Stimulated activated CD8-positive, alpha-beta memory T cell treated with anti-CD3 and anti-CD28 coated beads, Interleukin-12 subunit alpha, Interleukin-12 subunit beta, amount 100 ng/mL, for 24 hours (primary cell): ENCODE measurements around the gene RASSF5.

Experiments used
- DNase-seq: peaks from one replicate; pipeline ENCODE4 v3.0.0-alpha.2; 2020; ENCODE audit errors: extremely low read depth

The RASSF5 gene

DNA sequence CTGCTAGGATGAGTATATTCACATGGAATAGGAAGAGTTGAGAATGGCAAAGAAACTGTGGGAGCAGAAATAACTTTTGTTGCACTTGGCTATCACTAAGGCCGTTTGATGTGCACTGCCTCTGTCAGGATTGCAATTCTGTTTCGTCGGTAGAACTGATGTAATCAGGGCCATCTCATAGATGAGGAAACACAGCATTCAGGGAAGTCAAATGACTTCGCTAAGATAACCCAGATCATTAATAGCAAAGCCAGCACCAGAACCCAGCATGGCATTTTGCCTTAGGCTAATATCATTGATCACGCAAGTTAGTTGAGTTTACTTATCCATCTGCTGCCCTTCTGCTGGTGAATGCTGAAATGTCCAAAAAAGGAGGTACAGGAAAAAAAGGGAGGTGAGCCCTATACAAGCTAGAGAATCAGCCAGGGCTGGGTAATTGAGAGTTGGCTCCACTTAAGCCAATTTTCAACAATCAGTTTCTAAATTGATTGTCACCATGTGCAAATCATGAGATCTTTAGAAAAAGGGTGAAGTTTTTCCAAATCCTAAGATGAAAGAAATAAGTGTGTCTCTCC lies 7.6 kb downstream of the RASSF5 start:
- no peak for DNase-seq

DNA sequence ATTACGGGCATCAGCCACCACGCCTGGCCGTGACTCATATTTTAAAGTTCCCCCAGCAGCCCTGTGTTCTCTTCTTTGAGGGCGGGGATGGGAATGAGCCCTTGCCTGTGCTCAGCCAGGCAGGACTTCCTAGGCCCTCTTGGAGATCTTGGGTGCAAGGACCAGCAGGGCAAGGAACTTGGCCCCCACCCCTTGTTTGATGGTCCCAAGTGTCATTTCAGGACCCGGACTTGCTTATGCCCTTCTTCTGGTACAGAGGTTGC lies 9.3 kb downstream of the RASSF5 start:
- no peak for DNase-seq

DNA sequence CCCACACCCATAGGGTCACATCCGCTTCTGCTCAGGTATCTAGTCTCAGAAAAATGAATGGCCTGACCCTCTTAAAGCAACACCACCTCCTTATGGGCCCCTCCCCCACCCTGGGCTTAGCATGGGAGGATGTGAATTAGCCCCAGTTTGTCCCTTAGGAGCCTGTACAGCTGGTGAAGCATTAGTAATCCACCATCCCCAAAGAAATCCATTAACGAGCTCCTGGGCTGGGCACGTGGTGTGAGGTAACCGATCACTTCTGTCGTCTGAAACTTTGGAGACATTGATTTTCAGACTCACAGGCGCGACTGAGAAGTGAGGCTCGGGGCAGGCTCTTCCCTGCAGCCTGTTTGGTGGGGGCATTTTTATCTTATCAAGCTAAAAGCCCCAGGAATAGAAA lies 10.5 kb downstream of the RASSF5 start:
- DNase-seq = no peak

- no peak for DNase-seq
Observed at GRCh38 chr1:206518206-206518605, 10.9 kb downstream of the RASSF5 start.

DNA sequence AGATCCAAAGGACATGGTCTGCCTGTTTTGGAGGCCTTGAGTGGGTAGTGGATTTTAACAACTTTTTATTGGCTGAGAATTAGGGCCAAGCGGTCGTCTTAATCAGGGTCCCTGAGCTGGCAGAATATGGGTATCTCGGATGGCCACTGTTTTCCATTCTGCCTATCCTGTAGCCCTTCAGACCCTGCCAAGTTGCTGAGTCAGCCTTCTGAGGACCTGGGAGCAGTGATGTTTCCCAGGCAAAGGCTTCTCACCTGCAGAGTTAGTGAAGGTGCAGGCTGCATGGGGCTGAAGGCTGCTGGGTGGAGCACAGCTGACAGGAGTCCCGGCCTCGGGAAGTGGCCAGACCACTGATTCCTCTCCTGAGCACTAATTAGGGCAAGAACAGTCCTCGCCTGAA lies 11.4 kb downstream of the RASSF5 start:
- no peak for DNase-seq

DNA sequence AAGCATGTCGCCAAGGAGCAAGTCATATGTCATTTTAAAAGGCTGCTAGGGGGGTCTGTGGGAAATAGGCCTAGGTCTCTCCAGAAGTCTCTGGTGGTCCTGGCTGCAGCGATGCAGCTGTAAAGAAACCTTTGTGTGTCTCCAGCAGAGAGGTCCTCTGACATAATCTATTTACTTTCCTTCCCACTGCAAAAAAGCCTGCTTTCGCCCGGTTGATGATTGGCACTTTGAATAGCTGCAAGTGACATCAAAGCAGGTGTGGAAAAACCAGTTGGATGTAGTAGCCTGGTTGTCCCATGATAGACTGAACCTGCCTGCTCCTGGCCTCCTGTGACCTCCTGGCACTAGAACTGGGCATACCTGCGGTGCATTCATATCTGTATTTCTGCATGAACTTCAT lies 13.8 kb downstream of the RASSF5 start:
- no peak for DNase-seq

- no peak for DNase-seq
Observed at GRCh38 chr1:206521694-206522402, 14.5 kb downstream of the RASSF5 start.

DNA sequence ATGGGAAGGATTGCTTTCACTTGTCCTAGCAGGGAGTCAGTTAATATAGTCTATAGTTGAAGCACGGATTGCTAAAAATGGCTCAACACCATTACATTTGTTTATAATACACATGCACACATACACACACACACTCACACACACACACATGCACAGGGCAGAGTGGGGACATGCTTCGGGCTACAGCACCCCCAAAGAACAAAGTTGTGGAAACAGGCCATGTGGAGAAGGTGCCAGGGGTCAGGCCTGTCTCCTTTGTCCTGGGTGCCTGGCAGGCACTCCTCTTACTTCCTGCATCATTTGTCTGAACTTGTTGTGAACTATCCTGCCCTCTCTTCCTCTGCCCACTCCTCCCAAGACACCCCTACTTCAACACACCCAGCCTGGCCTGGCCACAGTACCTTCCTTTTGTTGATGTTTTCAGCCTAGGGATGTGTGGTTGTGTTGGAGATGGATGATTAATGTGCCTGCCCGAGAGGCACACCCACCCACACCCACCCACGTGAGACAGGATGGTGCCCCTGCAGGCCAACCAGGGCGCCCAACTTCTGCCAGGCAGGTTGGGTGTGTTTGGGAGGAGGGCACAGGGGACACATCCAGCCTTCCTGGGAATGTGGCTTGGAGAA lies 17.5 kb downstream of the RASSF5 start:
- no peak for DNase-seq

- no peak for DNase-seq
Observed at GRCh38 chr1:206526064-206526911, 19.0 kb downstream of the RASSF5 start.

DNA sequence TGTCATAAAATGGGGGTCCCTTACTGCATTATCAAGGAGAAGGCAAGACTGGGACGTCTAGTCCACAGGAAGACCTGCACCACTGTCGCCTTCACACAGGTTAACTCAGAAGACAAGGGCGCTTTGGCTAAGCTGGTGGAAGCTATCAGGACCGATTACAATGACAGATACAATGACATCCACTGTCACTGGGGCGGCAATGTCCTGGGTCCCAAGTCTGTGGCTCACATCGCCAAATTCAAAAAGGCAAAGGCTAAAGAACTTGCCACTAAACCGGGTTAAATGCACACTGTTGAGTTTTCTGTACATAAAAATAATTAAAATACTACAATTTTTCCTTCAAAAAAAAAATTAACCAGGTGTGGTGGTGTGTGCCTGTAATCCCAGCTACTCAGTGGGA lies 22.1 kb downstream of the RASSF5 start:
- DNase-seq = no peak

GRCh38 chr1:206532368-206532767 lies 25.0 kb downstream of the RASSF5 start:
- no peak for DNase-seq

GRCh38 chr1:206534552-206534951 lies 27.2 kb downstream of the RASSF5 start:
- no peak for DNase-seq

GRCh38 chr1:206535853-206536188 lies 28.5 kb downstream of the RASSF5 start:
- DNase-seq = no peak

- no peak for DNase-seq
Observed at GRCh38 chr1:206537141-206537540, 29.8 kb downstream of the RASSF5 start.

- DNase-seq = no peak
Observed at GRCh38 chr1:206538086-206538770, 30.9 kb downstream of the RASSF5 start.

DNA sequence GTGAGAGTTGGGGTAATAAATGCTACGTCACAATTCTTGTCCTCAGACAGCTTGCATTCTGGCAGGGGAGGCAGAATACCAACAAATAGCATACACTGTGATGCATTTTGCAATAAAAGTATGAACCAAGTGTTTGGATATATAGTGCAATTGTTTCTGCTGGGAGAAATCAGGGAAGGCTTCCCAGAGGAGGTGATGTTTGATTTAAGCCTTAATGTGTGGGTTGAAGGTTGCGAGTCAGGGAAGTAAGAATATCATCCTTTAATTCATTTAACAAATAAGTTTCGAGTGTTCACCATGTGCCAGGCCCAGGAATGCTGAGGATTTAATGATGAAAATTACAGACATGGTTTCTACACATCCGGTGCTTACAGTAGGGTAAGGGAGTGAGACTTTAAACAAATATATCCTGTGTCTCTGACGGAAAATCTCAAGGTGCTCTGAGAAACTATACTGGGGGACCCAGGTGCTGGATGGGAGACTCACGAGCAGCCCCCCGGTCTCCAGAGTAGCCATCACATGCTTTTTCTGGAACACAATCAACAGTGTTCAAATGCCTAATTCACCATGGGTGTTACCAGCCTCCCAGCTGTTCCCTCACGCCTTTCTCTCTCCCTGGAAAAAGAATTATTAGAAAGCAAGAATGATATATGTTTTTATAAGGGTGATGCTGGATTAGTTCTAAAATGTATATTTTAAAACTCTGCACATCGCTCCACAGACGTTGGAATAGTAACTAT lies 31.7 kb downstream of the RASSF5 start:
- no peak for DNase-seq

- DNase-seq = no peak
Observed at GRCh38 chr1:206540044-206540780, 32.9 kb downstream of the RASSF5 start.

DNA sequence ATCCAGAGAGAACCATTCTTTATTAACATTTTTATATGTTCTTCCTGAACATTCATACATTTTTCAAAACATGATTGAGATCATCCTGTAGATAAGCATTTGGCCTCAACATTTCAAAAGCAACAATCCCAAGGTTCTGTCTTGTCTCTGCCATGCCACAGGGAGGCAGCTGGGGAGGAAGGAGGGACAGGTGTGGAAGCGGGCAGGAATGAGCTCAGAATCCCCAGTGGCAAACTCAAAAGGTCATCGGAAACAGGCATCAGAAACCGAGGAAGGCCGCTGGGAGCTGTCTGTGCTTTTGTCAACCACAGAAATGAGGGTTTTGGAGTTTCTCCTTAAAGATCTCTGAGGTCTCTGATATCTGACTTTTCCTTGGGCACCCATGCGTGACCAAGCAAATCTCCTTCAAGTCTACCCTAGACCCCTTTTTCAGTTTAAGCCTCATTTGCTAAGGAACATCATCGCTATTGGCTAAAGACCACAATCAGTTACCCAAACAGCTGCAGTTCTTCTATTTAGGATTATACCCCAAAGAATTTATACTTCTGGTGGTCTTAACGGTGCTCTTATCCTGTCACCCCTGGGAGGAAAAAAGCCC lies 34.0 kb downstream of the RASSF5 start:
- DNase-seq = no peak

GRCh38 chr1:206544562-206545257 lies 37.4 kb downstream of the RASSF5 start:
- no peak for DNase-seq

DNA sequence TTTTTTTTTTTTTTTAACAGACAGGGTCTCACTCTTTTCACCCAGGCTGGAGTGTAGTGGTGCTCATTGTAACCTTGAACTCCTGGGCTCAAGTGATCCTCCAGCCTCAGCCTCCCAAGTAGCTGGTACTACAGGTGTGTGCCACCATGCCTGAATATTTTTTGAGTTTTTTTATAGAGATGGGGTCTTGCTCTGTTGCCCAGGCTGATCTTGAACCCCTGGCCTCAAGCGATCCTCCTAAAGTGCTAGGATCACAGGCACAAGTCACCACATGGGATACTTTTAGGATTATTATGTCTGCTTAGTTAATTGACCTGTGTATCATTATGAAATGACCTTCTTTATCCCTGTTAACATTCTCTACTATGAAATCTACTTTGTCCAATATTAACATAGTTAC lies 38.0 kb downstream of the RASSF5 start:
- no peak for DNase-seq
